HG03558 (cell line): Measurements from ENCODE around the gene WNK3.
"Not testable (repeated sequence)": the region's sequence is repeated elsewhere in the genome, so short reads cannot be mapped to it uniquely, and the experiment has no call there.

ENCODE experiments used
- ATAC-seq: cut with Tn5 transposase; IDR thresholded peaks from one replicate; pipeline ENCODE4 v1.9.1; 2021; ENCODE audit warnings: moderate number of reproducible peaks; ENCODE audit not compliant: unreplicated experiment; ENCODE audit errors: extremely low read depth

WNK3 gene

DNA sequence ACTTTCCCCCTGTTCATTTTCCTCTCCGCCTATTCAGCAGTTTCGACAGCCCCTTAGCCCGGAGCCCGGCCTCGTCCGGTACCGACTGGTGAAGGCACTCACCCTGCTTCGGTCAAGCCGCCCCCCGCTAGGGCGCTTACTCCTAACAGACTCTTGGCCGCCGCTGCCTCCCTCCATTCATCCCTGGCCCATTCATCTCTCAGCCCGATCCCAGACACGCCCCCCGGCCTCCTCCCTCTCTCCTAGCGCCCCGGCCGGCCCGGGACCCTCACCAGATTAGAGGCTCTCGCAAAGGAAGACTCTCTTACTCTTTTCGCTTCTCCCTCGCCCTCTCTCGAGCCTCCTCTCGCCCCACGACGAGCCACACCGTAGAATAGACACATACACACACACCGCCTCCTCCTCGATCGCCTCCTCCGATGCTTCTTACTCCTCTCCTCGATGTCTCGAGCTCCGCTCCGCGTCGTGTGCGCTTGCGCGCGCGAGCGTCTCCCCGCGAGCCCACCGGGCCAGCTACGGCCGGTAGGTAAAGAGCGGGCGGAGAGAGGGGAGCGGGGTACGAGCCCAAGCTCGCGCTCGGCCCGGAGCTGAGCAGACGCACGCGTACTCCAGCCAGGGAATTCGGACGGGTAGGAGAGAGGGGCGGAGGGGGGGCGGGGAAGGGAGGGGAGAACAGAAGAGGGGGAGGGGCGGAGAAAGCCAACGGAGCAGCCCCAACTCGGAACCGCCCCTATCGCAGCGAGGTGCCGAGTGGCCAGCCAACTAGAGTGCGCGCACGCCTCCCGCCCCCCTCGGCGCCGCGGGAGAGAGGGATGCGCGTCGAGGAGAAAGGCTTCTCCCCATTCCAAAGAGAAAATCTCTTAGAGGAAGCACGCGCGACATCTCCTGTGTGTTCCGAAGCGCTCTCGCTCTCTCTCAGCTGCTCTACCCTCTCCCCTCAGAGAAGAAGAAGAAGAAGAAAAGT lies at the start of gene WNK3:
Gene WNK3, minus strand, starts transcription at position 633 of the 964 bp plus-strand sequence.
- ATAC-seq, result no peak

DNA sequence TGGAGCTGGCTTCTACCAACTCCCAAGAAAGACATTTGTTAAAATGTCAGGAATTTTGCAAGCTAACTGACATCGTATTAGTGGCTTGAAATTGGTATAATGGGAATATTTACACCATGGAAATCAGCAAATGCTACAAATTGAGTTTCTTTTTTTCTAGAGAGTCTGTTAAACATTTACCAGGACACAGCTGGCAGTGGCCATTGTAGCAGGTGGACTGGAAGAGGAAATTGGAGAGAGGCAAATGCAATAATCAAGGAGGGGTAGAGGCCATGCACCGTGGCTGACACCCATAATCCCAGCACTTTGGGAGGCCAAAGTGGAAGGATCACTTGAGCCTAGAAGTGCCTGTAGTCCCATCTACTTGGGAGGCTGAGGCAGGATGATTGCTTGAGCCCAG lies 49.4 kb upstream of the WNK3 start:
- ATAC-seq, result no peak

DNA sequence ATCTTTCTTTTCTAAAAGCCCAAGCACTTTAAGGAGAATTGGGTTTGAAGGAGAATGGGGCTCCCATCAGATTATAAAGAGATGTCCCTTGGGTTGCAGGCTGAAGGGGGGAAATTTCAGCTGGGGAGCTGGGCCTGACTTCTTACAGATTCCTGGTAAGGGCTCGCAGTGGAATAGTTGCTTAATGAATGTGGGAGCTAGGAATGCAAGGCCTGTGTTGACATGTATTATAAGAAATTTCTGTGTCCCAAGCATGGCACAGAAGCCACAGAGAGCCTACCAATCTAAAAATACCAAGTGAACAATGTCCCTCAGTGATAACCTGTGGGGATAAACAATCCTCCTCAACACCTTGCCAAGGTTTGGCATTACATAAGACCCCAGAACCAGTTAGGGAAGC lies 39.3 kb upstream of the WNK3 start:
- no peak for ATAC-seq

DNA sequence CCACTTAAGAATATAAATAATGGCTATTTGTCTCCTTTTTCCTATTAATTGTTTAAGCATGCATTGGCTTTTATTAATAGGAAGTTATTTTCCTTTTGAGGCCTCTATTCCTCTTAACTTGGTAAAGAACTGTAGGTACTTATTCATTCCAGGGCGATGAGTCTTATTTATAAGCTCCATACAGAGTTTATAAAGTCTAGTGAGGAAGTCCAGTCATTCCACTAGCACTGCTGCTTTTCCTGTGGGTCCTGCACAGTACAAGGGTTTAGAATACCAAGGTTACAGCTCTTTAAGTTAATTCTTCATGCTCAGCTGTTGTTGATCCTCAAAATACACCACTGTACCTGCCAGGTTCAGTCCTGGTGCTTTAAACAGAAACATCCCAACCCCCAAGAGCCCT lies 28.5 kb upstream of the WNK3 start:
- no peak for ATAC-seq

DNA sequence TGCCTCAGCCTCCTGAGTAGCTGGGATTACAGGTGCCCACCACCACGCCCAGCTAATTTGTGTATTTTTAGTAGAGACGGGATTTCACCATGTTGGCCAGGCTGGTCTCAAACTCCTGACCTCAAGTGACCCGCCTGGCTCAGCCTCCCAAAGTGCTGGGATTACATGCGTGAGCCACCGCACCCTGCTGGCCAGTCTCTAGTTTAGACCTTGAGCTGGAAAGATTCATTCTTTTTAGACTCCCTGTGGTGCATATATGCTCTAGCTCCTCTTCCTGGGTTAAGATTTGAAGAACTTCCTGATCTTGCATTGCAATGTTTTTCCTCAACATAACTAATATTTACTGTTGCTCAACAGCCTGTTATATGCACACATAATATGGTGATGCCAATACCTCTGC lies 26.8 kb upstream of the WNK3 start:
- ATAC-seq, result not testable (repeated sequence)

DNA sequence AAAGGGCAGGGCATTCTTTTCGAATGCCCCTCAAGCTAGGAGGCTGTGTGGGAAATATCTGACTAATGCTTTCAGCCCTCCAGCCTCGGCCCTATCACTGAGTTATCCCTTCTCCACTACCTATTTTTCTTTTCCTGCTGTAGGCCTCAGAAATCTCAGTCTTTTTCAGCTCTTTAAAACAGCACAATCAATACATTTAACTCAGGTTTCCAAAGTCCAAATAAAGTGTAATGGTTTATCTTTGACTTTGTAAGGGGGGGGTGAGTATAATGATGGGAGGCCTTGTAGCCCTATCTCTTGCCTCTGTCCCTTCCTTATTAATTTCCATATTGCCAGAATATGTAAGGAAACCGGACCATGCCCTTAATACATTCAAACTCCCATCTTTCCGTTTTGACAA lies 1.6 kb upstream of the WNK3 start:
- ATAC-seq, result no peak

DNA sequence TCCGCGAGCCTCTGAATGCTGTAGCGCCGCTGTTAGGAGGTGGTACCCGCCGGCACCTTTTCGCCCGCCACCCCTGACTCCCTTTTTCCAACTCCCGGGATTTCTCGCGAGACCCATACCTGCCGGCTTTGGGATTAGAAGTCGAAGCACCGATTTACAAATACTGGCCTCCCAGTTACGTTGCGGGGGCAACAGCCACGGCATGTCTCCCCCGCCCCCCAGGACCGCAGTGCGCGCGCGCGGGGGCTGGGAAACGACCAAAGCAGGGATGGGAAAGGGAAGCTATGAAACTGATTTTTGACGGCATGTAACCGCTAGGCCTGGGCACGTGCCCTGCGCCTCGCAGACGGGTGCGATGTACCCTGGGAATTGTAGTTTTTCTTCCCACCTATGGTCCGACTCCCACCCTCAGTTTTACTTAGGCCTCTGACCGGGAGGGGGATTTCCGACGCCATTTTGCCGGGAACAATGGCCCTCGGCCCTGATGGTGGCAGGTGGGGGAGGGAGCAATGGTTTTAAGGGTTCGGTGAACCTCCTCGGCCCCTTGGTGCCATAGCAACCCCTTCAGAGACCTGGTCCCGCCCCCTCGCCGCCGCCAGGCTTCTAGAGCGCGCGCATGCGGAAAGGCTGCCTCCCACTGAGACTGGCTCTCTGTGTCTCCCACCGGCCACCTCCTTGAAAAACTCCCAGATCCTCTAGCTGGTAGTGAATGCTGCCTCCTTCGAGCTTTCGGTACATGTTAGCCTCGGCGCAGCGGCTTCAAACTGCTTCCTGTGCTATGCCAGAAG lies 772 bp upstream of the WNK3 start:
- ATAC-seq, result no peak

DNA sequence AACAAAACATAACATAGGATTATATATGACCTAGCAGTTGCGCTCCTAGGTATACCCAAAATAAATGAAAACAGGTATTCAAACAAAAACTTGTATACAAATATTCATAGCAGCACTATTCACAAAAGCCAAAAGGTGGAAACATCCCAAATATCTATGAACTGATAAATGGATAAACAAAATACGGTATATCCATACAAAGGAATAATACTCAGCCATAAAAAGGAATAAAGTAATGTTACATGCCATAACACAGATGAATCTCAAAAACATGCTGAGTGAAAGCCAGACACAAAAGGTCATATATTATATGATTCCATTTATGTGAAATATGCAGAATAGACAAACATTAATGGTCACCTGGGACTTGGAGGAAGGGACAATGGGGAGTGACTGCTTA lies 5.2 kb downstream of the WNK3 start:
- no peak for ATAC-seq

DNA sequence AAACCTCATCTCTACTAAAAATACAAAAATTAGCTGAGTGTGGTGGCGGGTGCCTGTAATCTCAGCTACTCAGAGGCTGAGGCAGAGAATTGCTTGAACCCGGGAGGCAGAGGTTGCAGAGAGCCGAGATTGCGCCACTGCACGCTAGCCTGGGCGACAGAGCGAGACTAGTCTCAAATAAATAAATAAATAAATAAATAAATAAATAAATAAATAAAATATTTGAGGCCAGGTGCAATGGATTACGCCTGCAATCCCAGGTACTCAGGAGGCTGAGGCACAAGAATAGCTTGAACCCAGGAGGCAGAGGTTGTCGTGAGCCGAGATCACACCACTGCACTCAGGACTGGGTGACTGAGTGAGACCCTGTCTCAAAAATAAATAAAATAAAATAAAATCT lies 20.5 kb downstream of the WNK3 start:
- ATAC-seq, result not testable (repeated sequence)

DNA sequence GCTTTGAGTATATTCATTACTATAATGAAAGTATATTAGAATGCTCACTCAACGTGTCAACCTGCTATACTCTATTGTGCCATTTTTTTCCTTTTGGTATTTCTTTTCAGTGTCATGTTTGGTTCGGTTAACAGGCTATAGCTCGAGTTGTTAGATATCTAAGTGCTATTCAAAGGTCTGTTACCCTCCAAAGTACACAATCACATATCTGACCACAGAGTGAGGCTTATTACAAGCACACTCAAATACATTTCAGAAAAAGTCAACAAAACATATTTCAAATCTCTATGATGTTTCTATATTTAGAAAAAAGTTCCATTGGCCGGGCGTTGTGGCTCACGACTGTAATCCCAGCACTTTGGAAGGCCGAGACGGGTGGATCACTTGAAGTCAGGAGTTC lies 32.8 kb downstream of the WNK3 start:
- no peak for ATAC-seq

DNA sequence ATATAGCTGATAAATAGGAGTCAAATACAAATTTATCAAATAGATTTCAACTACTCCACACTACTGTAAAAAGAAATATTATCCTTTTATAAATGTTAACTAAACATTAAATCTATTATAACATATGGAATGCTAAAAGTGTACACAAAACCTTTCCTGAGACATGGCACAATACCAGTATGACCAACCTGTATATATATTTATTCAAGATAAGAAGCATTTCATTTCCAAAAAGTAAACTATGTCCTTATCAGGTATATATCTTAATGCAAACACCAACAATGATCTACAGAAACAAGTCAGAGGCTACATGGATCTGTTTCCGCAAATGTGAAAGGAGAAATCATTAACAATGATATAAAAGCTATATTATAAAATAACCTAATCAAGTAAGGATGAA lies 37.8 kb downstream of the WNK3 start:
- no peak for ATAC-seq

DNA sequence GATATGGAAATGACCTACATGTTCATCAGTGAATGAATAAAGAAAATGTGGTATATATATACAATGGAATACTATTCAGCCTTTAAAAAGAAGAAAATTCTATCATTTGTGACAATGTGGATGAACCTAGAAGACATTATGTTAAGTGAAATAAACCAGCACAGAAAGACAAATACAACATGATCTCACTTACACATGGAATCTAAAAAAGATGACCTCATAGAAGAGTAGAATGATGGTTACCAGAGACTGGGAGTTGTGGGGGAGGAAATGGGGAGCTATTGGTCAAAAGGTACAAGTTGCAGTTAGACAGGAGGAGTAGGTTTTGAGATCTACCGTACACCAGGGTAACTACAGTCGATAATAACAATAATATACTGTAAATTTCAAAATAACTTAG lies 51.5 kb downstream of the WNK3 start:
- no peak for ATAC-seq

DNA sequence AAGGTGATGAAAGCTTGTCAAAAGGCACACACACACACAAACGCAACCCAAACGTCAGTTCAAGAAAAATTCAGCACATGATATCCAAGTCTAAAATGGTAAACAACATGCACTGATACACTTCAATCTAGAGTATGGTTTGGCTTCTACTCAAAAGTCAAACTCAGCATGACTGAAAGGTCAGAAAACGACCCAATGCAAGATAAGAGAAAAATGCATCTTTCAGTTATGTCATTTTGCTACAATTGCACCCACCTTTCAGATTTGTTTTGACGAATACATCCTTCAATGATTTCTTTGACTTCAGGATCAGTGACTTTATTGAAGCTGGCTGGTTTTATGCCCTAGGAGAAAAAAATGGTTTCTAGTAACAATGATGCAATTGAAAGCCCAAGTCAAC lies 56.3 kb downstream of the WNK3 start:
- no peak for ATAC-seq

DNA sequence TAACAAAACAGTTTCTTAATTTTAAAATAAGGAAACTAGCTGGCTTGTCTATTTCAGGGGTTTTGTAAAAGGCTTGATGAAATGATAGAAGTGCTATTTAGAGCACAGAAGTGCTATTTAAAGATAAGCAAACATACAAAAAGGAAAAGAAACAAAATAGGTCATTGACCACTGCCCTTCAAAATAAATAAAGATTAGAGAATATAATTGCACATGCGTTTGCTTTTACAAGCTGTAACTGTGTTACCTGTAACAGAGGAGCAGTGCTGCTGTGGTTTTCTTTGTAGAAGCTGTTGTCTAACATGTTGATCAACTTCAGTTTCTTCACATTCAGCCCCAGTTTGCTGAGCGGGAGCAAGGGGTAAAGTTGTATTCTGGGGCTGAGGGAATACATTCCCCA lies 63.5 kb downstream of the WNK3 start:
- no peak for ATAC-seq

DNA sequence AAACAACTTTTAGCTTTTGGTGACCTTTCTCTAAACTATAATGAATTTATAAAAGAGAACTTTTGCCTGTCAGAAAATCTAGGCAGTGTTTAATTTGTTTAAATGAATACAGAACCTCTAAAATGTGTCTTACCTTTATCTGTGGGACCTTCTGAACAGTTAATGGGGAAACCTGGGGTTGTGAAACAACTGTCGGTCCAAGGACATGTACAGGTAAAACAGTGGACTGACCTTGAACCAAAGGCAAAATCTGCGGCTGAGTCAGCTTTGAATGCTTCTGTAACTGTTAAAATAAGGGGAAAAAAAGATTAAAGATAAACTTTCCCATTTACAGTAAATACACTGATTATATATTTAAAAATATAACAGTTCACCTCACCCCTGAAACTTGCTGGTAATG lies 65.1 kb downstream of the WNK3 start:
- no peak for ATAC-seq

DNA sequence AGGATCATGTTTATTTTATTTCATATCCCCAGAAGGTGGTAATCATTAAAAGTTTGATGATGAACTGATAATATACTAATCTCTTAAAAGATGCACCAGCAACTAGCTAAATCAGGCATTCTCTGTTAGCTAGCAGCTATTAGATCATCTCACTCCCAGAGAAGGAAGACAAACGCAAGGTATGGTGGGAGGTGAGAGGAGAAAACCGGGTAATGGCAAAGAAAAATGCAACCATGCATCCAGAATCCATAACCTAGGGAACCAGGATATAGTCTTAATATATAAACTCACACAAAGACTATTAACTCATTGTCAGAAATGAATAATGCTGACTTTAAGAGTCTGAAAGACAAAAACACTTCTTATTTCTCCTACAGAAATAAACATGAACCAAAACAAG lies 66.1 kb downstream of the WNK3 start:
- ATAC-seq, result no peak

DNA sequence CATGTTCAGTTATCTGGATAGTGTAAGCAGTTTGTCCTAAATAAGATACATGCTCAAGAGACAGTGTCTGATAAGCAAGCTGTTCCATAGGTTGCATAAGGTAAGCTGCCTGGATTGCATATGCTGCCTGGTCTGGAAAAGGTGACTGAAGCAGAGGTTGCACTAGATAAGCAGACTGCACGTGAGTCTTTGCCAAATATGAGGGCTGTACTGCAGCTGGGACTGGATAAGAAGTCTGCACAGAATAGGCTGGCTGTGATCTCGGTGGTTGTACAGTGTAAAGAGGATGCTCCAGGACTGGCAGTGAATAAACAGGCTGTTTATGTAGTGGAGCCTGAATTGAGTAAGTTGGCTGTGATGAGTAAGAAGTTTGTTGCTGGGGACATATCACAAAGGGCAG lies 68.9 kb downstream of the WNK3 start:
- no peak for ATAC-seq

DNA sequence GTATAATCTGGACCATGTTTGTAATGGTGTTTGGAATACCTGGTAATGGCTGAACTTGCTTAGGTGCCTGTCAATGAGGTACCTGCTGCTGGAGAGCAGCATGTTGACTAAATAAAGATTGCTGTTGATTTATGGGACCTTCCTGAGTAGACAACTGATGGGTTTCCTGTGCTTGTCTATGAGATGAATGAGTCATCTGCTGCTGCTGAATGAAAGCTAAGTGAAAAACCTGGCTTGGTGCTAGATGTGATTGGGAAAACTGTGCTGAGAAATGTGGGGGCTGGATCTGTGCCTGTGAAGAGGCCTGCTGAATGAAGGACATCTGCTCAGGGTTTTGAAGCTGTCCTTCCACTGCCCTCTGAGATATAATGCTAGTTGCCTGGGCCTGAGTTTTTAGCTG lies 69.6 kb downstream of the WNK3 start:
- no peak for ATAC-seq

DNA sequence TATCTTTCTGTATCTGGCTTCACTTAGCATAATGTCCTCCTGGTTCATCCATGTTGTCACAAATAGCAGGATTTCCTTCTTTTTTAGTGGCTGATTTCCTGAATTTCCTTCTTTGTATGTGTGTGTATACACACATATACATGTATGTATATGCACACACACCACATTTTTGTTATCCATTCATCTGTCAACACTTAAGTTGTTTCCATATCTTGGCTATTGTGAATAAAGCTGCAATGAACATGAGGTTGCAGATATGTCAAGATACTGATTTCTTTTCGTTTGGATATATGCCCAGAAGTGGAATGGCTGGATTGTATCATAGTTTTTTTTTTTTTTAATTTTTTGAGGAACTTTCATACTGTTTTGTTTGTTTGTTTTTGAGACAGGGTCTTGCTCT lies 76.2 kb downstream of the WNK3 start:
- no peak for ATAC-seq

DNA sequence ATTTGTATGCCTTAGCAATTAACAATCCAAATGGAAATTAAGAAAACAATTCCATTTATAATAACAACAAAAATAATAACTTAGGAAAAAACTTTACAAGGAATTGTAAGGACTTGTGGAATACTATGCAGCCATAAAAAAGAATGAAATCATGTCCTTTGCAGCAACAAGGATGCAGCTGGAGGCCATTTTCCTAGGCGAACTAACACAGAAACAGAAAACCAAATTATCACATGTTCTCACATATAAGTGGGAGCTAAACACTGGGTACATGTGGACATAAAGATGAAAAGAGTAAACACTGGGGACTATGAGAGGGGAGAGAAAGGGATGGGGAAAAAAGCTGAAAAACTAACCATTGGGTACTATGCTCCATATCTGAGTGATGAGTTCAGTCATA lies 77.4 kb downstream of the WNK3 start:
- ATAC-seq, result no peak

DNA sequence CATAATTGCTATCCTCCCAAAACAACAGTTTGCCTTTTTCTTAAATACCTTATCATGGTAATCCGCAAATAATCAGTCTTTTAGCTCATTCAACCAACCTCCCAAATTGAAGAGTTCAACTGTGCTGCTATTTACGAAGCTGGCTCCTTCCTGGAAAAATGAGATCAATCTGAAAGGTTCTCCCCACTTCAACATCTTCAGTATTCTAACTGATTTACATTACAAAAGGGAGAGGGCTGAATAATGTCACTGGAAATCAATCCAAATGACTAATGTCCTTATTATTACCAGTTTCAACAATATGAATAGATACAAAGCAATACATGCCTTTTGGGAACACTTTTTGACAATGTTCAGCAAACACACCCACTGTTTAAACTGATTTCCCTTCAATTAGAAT lies 86.2 kb downstream of the WNK3 start:
- ATAC-seq, result no peak

DNA sequence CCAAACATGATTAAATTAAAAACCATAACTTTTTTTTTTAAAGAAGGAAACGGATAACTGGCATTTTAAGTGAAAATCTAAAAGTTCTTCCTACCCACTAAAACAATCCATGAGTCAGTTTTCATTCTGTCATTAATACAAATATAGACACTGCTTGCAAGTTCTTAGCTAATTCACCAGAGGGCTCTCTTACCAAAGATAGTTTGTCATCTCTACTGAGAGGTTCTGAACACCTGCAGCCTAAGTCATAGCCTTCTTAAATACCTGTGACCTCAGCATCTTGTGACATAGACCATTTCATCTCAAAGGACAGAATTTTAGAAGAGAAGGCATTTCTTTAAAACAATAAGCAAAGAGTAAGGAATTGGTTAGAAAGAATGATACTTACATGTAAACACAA lies 109.5 kb downstream of the WNK3 start:
- ATAC-seq, result no peak
